ENCODE results near the gene DNMT3B. TPM values are rescaled to one million over a fixed set of nuclear protein-coding genes. Genes with fewer than 3 reads are reported as not detected.

The DNMT3B gene
- polyA plus RNA-seq, 3 donors = 0.39 to 0.44 TPM; not detected in 1

- Histone ChIP-seq H3K4me2 (replicated peaks; ENCODE audit: extremely low read depth, low read length, poor library complexity, severe bottlenecking) (no peak overlapping the region), H3K9me3 (replicated peaks in 1 of 2; ENCODE audit: control insufficient read depth in 1 of 2, insufficient read depth in 1 of 2, low read length in 2 of 2) (no peaks in the 10 kb centered on the region), H3K4me3 (replicated peaks in 1 of 3; ENCODE audit: low read depth in 2 of 3, low read length in 3 of 3) (no peak overlapping the region), H3K27me3 (ENCODE audit: control insufficient read depth in 2 of 2, insufficient read depth in 2 of 2, low read length in 2 of 2) (no peaks in the 10 kb centered on the region), H4K20me1 (ENCODE audit: insufficient read depth, low read length) (peaks cover 38% of the 10 kb centered on the region), H3K79me2 (ENCODE audit: insufficient read depth, low read length) (peaks cover 17% of the 10 kb centered on the region), H3K4me1 (ENCODE audit: control insufficient read depth in 1 of 2, insufficient read depth in 2 of 2, low read length in 2 of 2) (no peaks in the 10 kb centered on the region), H2AFZ (ENCODE audit: insufficient read depth, low read depth, low read length, poor library complexity, severe bottlenecking) (no peak overlapping the region), H3K9ac (ENCODE audit: insufficient read depth, low read length, poor library complexity, severe bottlenecking) (no peak overlapping the region), H3K36me3 (replicated peaks in 1 of 2; ENCODE audit: control insufficient read depth in 1 of 2, insufficient read depth in 2 of 2, low read length in 2 of 2) (peaks cover 67 to 99% of the 10 kb centered on the region in 2 donors), H3K27ac (ENCODE audit: low read depth in 1 of 2, low read length in 2 of 2) (no peak overlapping the region)
- TF ChIP-seq CTCF (IDR thresholded peaks at IDR 0.05) = no peak
- DNase-seq = no peak
- H3K36me3 Mint-ChIP-seq = peaks cover 77 to 92% of the 10 kb centered on the region in 2 donors
- H3K9me3 Mint-ChIP-seq = no peaks in the 10 kb centered on the region
- WGBS (ENCODE audit: insufficient coverage) = 100% methylated on average over 2 of the region's 6 CpGs
- H3K27me3 Mint-ChIP-seq (ENCODE audit: low read depth in 3 of 3) = peaks cover 0 to 1% (median 0%) of the 10 kb centered on the region in 3 donors
- H3K4me1 Mint-ChIP-seq = no peaks in the 10 kb centered on the region
- intact Hi-C loops (cut with micrococcal nuclease) = no loop called here
- no peak overlapping the region for H3K4me3 Mint-ChIP-seq
- H3K27ac Mint-ChIP-seq = peak overlapping the region in 3 of 7 donors; percentile 14 to 44 (median 23)
These were observed 87.4 kb downstream of the DNMT3B start for GRCh38 chr20:32849577-32849976.

GRCh38 chr20:32855387-32855786, 93.2 kb downstream of the DNMT3B start:
- Mint-ChIP-seq H3K4me3 (no peak overlapping the region), H3K9me3 (no peaks in the 10 kb centered on the region), H3K4me1 (no peaks in the 10 kb centered on the region), H3K36me3 (peaks cover 54 to 80% of the 10 kb centered on the region in 2 donors), H3K27me3 (ENCODE audit: low read depth in 3 of 3) (no peaks in the 10 kb centered on the region), H3K27ac (peak overlapping the region in 2 of 7 donors; percentile 23 to 76)
- no peak overlapping the region for H3K9ac ChIP-seq (ENCODE audit: insufficient read depth, low read length, poor library complexity, severe bottlenecking)
- WGBS (ENCODE audit: insufficient coverage) = 95% methylated on average over 4 of the region's 7 CpGs
- H3K36me3 ChIP-seq (replicated peaks in 1 of 2; ENCODE audit: control insufficient read depth in 1 of 2, insufficient read depth in 2 of 2, low read length in 2 of 2) = peaks cover 43 to 86% of the 10 kb centered on the region in 2 donors
- no peaks in the 10 kb centered on the region for H3K79me2 ChIP-seq (ENCODE audit: insufficient read depth, low read length)
- no peak overlapping the region for H2AFZ ChIP-seq (ENCODE audit: insufficient read depth, low read depth, low read length, poor library complexity, severe bottlenecking)
- TF ChIP-seq CTCF (IDR thresholded peaks at IDR 0.05) = no peak
- no peaks in the 10 kb centered on the region for H3K9me3 ChIP-seq (replicated peaks in 1 of 2; ENCODE audit: control insufficient read depth in 1 of 2, insufficient read depth in 1 of 2, low read length in 2 of 2)
- H3K4me2 ChIP-seq (replicated peaks; ENCODE audit: extremely low read depth, low read length, poor library complexity, severe bottlenecking) = no peak overlapping the region
- H3K27me3 ChIP-seq (ENCODE audit: control insufficient read depth in 2 of 2, insufficient read depth in 2 of 2, low read length in 2 of 2) = no peaks in the 10 kb centered on the region
- no peaks in the 10 kb centered on the region for H3K4me1 ChIP-seq (ENCODE audit: control insufficient read depth in 1 of 2, insufficient read depth in 2 of 2, low read length in 2 of 2)
- intact Hi-C loops (cut with micrococcal nuclease) = no loop called here
- H4K20me1 ChIP-seq (ENCODE audit: insufficient read depth, low read length) = no peaks in the 10 kb centered on the region
- no peak overlapping the region for H3K4me3 ChIP-seq (replicated peaks in 1 of 3; ENCODE audit: low read depth in 2 of 3, low read length in 3 of 3)
- H3K27ac ChIP-seq (ENCODE audit: low read depth in 1 of 2, low read length in 2 of 2) = no peak overlapping the region
- DNase-seq = no peak
